Type B pancreatic cell (in vitro differentiated cells): Measurements from ENCODE around the gene SPINK1. TPM values are rescaled to one million over a fixed set of nuclear protein-coding genes. Genes with fewer than 3 reads are reported as not detected.

Source experiments
- DNase-seq: peaks from one replicate; pipeline ENCODE4 v3.0.0; 2021; ENCODE audit warnings: mixed read lengths; ENCODE audit not compliant: unreplicated experiment; ENCODE audit errors: extremely low spot score
- H3K27ac Mint-ChIP-seq: 2 replicates; pipeline ENCODE4 v1.8.0; 2021; ENCODE audit warnings: mild to moderate bottlenecking, mixed read lengths
- H3K27me3 Mint-ChIP-seq: 2 replicates; pipeline ENCODE4 v1.8.0; 2021; ENCODE audit warnings: mixed read lengths
- H3K36me3 Mint-ChIP-seq: 2 replicates; pipeline ENCODE4 v1.8.0; 2021; ENCODE audit warnings: mixed read lengths
- H3K4me1 Mint-ChIP-seq: one replicate; pipeline ENCODE4 v1.8.0; 2021; ENCODE audit warnings: mixed read lengths; ENCODE audit not compliant: unreplicated experiment
- H3K4me3 Mint-ChIP-seq: 2 replicates; pipeline ENCODE4 v1.8.0; 2021; ENCODE audit warnings: mild to moderate bottlenecking, mixed read lengths
- H3K9me3 Mint-ChIP-seq: 2 replicates; pipeline ENCODE4 v1.8.0; 2021; ENCODE audit warnings: mixed read lengths
- CTCF ChIP-seq: fragments of 200-600 bp; sonication (generic); conservative IDR thresholded peaks from 2 replicates; pipeline ENCODE4 v1.5.0; 2021; ENCODE audit warnings: antibody characterized with exemption, mild to moderate bottlenecking
- total RNA-seq: library from RNA; stranded (reverse); gene quantifications from 2 replicates; pipeline ENCODE4 v1.2.1, GENCODE V29; 2021; ENCODE audit warnings: low replicate concordance

The SPINK1 gene
- total RNA-seq, 1 donor from 2014 or later, result 930 TPM

- Mint-ChIP-seq H3K36me3 (peaks cover 5% of the 10 kb centered on the region), H3K4me1 (no peaks in the 10 kb centered on the region), H3K27ac (no peak overlapping the region), H3K9me3 (no peaks in the 10 kb centered on the region), H3K27me3 (peaks cover 8% of the 10 kb centered on the region), H3K4me3 (no peak overlapping the region)
- DNase-seq, result no peak
- no peak for TF ChIP-seq CTCF
These were observed 32.1 kb upstream of the SPINK1 start for GRCh38 chr5:147863454-147864158.

DNA sequence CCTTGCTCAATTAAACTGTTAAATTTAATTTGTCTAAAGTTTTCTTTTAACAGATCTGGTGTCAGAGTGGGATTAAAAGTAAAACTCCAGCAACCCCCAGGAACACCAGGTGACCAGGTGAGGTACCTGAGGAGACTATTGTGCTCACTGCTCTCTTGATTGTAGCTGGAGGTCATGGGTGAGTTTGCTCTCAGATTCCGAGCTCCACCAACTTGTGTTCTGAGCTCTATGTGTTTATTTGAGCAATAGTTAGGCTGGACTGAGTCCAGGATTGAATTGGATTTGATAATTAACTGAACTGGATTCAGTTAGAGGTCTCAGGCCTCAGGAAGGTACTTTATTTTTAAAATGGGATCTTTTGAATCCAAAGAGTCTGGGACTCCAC, 29.2 kb upstream of the SPINK1 start:
- Mint-ChIP-seq H3K4me1 (no peaks in the 10 kb centered on the region), H3K27ac (no peak overlapping the region)

GRCh38 chr5:147859962-147860640, 28.6 kb upstream of the SPINK1 start:
- no peaks in the 10 kb centered on the region for H3K36me3 Mint-ChIP-seq
- TF ChIP-seq CTCF, result no peak
- H3K9me3 Mint-ChIP-seq, result no peaks in the 10 kb centered on the region
- no peak overlapping the region for H3K27ac Mint-ChIP-seq
- no peak for DNase-seq
- H3K4me3 Mint-ChIP-seq, result no peak overlapping the region
- H3K4me1 Mint-ChIP-seq, result no peaks in the 10 kb centered on the region
- no peaks in the 10 kb centered on the region for H3K27me3 Mint-ChIP-seq

More for the DNA sequence above, 29.2 kb upstream of the SPINK1 start:
- DNase-seq, result no peak
- Mint-ChIP-seq H3K36me3 (no peaks in the 10 kb centered on the region), H3K4me3 (no peak overlapping the region), H3K9me3 (no peaks in the 10 kb centered on the region), H3K27me3 (no peaks in the 10 kb centered on the region)
- TF ChIP-seq CTCF, result no peak

DNA sequence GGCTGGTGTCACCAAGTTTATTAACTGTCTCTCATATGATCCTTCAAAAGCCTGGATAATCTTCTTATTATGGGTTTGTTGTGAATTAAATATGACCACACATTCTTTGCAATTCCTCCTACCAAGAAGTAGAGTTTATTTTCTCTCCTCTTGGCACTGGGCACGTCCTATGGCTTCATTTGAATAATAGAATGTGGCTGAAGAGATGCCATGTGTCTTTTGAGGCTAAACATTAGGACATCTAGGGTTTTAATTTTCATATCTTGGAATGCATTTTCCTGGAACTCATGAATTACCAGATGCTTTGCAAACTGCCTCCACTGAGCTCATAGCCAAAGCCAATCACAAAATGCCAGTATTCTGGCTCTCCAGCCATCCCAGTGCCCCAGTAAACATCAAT, 27.1 kb upstream of the SPINK1 start:
- TF ChIP-seq CTCF, result no peak
- H3K9me3 Mint-ChIP-seq, result no peaks in the 10 kb centered on the region
- no peaks in the 10 kb centered on the region for H3K36me3 Mint-ChIP-seq
- no peaks in the 10 kb centered on the region for H3K27me3 Mint-ChIP-seq
- H3K4me1 Mint-ChIP-seq, result no peaks in the 10 kb centered on the region
- no peak overlapping the region for H3K4me3 Mint-ChIP-seq
- DNase-seq, result no peak
- H3K27ac Mint-ChIP-seq, result no peak overlapping the region

GRCh38 chr5:147857302-147858129, 26.0 kb upstream of the SPINK1 start:
- peak; percentile 92 for TF ChIP-seq CTCF
- Mint-ChIP-seq H3K27ac (no peak overlapping the region), H3K9me3 (no peaks in the 10 kb centered on the region), H3K36me3 (no peaks in the 10 kb centered on the region), H3K4me3 (no peak overlapping the region), H3K4me1 (no peaks in the 10 kb centered on the region), H3K27me3 (no peaks in the 10 kb centered on the region)
- no peak for DNase-seq
